ENCODE data around the gene GAL. TPM values are rescaled to one million over a fixed set of nuclear protein-coding genes. Genes with fewer than 3 reads are reported as not detected.

The GAL gene
- polyA plus RNA-seq, 1 donor: 0.28 TPM

DNA sequence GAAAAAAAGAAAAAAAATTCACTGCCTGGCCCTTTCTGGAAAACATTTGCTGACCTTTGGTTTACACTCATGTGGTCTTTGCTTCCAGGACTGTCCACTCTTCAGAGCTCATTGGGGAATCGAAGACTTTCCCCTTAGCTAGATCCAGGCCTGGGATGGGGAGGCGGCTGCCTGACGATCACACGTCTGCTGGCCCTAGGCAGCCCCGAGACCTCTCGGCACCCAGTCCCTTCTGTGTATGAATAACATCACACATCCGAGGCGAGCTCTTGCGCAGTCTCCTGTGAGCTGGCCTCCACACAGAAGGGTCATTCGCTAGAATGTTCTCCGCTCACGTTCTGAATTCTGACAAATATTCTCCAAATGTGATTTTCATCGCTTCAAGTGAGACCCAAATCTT, 25.7 kb upstream of the GAL start:
- no peak for DNase-seq (ENCODE audit: low read depth)

DNA sequence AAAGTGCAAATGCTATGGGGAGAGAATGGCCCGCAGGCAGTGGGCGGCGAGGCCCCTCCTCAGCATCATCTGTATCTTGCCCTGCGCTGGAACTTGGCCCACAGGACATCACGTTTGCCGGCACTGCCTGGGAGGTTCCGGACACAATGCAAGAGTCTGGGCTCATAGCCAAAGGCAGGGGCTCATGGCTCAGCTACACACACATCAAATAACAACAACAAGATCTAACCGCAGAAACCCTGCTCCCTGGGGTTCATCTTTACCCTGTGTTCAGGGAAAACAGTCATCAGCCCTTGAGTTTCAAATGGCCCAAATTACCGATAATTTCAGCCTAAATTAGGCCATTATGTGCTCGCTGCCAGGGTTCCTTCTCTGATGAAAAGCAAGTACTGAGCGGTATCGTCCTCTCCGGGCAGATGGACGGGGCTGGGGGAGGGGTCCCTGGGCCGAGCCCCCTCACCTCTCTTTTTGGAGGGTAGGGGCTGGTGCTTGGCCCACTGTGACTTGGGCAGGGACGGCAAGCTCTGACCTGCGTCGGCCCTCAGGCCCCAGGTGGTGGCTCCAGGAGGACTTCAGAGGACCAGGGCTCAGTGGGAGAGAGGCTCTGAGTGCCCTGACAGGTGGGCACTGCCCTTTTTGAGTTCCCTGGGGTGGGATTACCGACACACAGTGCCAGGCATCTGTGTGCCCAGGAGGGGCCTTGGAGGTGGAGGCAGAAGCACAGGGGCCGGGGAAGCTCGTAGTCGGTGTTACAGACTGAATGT, 25.0 kb upstream of the GAL start:
- DNase-seq (ENCODE audit: low read depth): peak; percentile 51

- no peak for DNase-seq (ENCODE audit: low read depth)
Measured at GRCh38 chr11:68660066-68660810, 24.1 kb upstream of the GAL start.

DNA sequence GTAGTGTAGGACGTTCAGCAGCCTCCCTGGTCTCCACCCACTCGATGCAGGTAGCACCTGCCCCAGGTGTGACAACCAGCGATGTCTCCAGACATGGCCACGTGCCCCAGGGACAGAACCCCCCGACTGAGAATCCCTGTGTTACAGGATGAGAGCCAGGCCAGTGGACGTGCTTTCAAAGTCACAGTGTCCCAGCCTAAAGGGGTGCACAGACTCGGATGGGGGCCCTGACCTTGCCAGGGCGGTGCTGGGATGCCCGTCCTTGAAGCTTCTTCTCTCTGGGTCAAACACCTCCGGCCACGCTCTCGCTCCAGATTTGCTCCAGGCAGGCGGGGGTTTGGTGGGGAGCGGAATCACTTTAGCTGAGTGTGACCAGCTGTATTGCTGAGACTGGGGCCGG, 23.3 kb upstream of the GAL start:
- no peak for DNase-seq (ENCODE audit: low read depth)

GRCh38 chr11:68661697-68662603, 22.4 kb upstream of the GAL start:
- DNase-seq (ENCODE audit: low read depth): no peak

GRCh38 chr11:68663482-68664010, 20.8 kb upstream of the GAL start:
- no peak for DNase-seq (ENCODE audit: low read depth)

GRCh38 chr11:68664141-68664540, 20.2 kb upstream of the GAL start:
- no peak for DNase-seq (ENCODE audit: low read depth)

- DNase-seq (ENCODE audit: low read depth): no peak
Measured at GRCh38 chr11:68664906-68665305, 19.4 kb upstream of the GAL start.

- no peak for DNase-seq (ENCODE audit: low read depth)
Measured at GRCh38 chr11:68665436-68665835, 18.9 kb upstream of the GAL start.

- DNase-seq (ENCODE audit: low read depth): no peak
Measured at GRCh38 chr11:68666849-68667248, 17.5 kb upstream of the GAL start.

GRCh38 chr11:68667511-68668500, 16.5 kb upstream of the GAL start:
- DNase-seq (ENCODE audit: low read depth): no peak

- DNase-seq (ENCODE audit: low read depth): no peak
Measured at GRCh38 chr11:68669301-68670090, 14.8 kb upstream of the GAL start.

DNA sequence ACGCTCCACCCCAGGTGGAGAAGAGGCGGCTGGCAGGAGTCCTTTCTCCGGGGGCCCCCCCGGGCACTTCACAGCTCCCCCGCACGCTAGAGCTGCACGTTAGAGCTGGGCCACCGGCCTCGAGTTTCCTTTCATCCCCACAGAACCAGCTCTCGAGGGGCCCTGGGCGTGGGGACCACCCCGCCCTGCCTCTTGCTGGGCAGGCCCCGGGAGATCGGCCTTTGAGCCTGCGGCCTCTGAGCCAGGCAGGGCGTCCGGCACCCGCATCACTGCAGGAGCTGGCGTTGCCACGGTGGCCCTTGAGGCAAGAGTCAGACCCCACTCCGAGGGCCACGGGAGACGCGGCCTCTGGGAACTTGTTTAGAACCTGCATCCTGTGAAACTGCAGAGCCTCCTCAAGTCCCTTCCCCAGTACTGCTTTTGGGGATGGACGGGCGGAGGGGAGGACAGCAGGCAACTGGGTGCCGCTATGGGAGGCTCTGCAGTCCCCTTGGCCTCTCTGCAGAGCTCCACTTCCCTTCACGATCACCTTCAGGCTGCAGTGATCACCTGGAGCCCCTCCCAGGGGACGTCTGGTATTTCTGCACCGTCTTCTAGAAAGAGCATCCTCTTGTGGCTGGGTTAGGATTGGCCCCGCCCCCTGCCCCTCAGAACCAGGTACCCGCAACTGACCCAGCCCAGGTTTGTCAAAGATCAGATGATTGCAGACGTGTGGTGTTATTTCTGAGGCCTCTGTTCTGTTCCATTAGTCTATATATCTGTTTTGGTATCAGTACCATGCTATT, 13.9 kb upstream of the GAL start:
- DNase-seq (ENCODE audit: low read depth): no peak

DNA sequence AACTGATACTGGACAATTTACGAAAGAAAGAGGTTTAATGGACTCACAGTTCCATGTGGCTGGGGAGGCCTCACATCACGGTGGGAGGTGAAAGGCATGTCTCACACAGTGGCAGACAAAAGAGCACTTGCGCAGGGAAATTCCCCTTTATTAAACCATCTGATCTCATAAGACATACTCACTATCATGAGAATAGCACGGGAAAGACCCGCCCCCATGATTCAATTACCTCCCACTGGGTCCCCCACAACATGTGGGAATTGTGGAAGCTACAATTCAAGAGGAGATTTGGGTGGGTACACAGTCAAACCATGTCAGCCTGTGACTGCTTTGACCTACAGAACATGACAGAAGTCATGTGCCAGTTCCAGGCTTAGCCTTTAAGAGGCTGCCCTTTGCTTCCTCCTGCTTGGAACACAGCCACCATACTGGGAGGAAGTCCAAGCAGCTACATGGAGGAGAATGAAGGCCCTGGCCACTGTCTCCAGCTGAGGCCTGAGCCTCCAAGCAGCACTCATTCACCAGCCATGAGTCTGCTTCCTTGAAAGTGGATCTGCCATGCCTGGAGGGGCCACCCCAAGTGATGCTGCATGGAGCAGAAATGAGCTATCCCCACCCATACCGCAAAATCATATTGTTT, 10.9 kb upstream of the GAL start:
- no peak for DNase-seq (ENCODE audit: low read depth)

GRCh38 chr11:68673991-68674390, 10.4 kb upstream of the GAL start:
- DNase-seq (ENCODE audit: low read depth): no peak

GRCh38 chr11:68674461-68674860, 9.9 kb upstream of the GAL start:
- no peak for DNase-seq (ENCODE audit: low read depth)

- no peak for DNase-seq (ENCODE audit: low read depth)
Measured at GRCh38 chr11:68677432-68677831, 6.9 kb upstream of the GAL start.

DNA sequence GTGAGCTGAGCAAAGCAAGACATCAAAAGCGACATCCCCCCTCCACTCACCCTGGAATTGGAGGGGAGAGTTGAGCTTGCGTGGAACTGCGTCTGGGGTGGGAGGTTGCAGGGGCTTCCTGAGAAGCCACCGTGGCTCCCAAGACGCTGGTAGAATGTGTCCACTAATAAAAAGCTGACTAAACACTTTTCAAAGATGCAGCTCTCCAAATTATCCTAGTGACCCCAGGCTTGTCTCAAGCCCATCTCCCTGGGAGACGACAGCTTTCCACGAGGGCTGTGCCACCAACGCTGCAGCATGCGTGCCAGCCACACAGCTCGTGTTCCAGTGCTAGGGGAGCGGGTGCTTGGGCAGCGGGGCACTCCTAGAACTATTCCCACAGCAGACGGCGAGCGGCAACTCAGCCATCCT, 6.3 kb upstream of the GAL start:
- no peak for DNase-seq (ENCODE audit: low read depth)

Measured in forelimb muscle (tissue), 1 donor.